Measurements from ENCODE around the gene TYRO3. TPM values are rescaled to one million over a fixed set of nuclear protein-coding genes. Genes with fewer than 3 reads are reported as not detected.
A peak's percentile ranks its signal among the peaks of the same experiment; 100 is the strongest.

TYRO3 gene
- total and polyA plus RNA-seq, 4 experiments from 2014 or later = 0.11 to 0.36 (median 0.17) TPM; not detected in 1

- peak overlapping the region in 1 of 7 donors; percentile 69 for H3K27ac Mint-ChIP-seq
- peaks cover 5 to 20% (median 6%) of the 10 kb centered on the region in 4 donors for H3K4me1 Mint-ChIP-seq
These were observed 22.1 kb upstream of the TYRO3 start for GRCh38 chr15:41536866-41537265.

GRCh38 chr15:41543521-41543870 is 15.5 kb upstream of the TYRO3 start:
- peaks cover 0 to 1% of the 10 kb centered on the region in 2 donors for H3K36me3 Mint-ChIP-seq
- Histone ChIP-seq H3K27me3 (ENCODE audit: insufficient read depth, low read length) (no peaks in the 10 kb centered on the region), H3K9me3 (ENCODE audit: control insufficient read depth in 1 of 2, low read length in 2 of 2) (no peaks in the 10 kb centered on the region), H3K36me3 (ENCODE audit: insufficient read depth, low read length) (no peaks in the 10 kb centered on the region), H3K4me3 (ENCODE audit: low read length in 2 of 2) (peak overlapping the region; percentile 58 to 86), H3K4me1 (ENCODE audit: insufficient read depth, low read length) (peaks cover 12% of the 10 kb centered on the region), H3K27ac (ENCODE audit: low read depth, low read length) (peak overlapping the region; percentile 81)
- intact Hi-C loops (cut with micrococcal nuclease) = loop anchor here (5.0 kb wide), 1 partner anchor 41 kb away; no protein-coding TSS in a partner anchor
- CTCF ChIA-PET (ENCODE audit: partially characterized antibody) = interaction anchor here (1.3 to 4.0 kb wide), 2 partner anchors 14 to 268 kb away, joined by 7 to 32 read pairs; no protein-coding TSS in a partner anchor
- H3K9me3 Mint-ChIP-seq = no peaks in the 10 kb centered on the region
- H3K27ac Mint-ChIP-seq = peak overlapping the region; percentile 88 to 98 (median 95)
- POLR2A ChIA-PET (ENCODE audit: partially characterized antibody) = interaction anchor here (0.6 to 2.4 kb wide), 7 partner anchors 9 to 126 kb away, joined by 3 to 13 read pairs (median 4); partner anchors contain the start of genes MGA and RTF1
- no peaks in the 10 kb centered on the region for H3K27me3 Mint-ChIP-seq
- H3K4me3 Mint-ChIP-seq = peak overlapping the region; percentile 94 to 97 (median 95)
- peaks cover 10 to 27% (median 19%) of the 10 kb centered on the region in 4 donors for H3K4me1 Mint-ChIP-seq
- no peak for DNase-seq

More at GRCh38 chr15:41536866-41537265, 22.1 kb upstream of the TYRO3 start:
- Histone ChIP-seq H3K27ac (ENCODE audit: low read depth, low read length) (no peak overlapping the region), H3K4me1 (ENCODE audit: insufficient read depth, low read length) (no peaks in the 10 kb centered on the region), H3K9me3 (ENCODE audit: control insufficient read depth in 1 of 2, low read length in 2 of 2) (no peaks in the 10 kb centered on the region), H3K27me3 (ENCODE audit: insufficient read depth, low read length) (no peaks in the 10 kb centered on the region), H3K4me3 (ENCODE audit: low read length in 2 of 2) (no peak overlapping the region), H3K36me3 (ENCODE audit: insufficient read depth, low read length) (peaks cover 24% of the 10 kb centered on the region)
- Mint-ChIP-seq H3K27me3 (no peaks in the 10 kb centered on the region), H3K4me3 (no peak overlapping the region), H3K36me3 (peaks cover 21 to 31% of the 10 kb centered on the region in 2 donors), H3K9me3 (no peaks in the 10 kb centered on the region)
- ChIA-PET POLR2A (ENCODE audit: partially characterized antibody) (no interaction called here), CTCF (ENCODE audit: partially characterized antibody) (no interaction called here)
- no peak for DNase-seq
- intact Hi-C loops (cut with micrococcal nuclease) = no loop called here

- Mint-ChIP-seq H3K27me3 (no peaks in the 10 kb centered on the region), H3K4me1 (peaks cover 10 to 27% (median 17%) of the 10 kb centered on the region in 4 donors), H3K4me3 (peak overlapping the region; percentile 94 to 97 (median 95)), H3K27ac (peak overlapping the region; percentile 88 to 98 (median 95)), H3K36me3 (peaks cover 0 to 1% of the 10 kb centered on the region in 2 donors), H3K9me3 (no peaks in the 10 kb centered on the region)
- Histone ChIP-seq H3K4me3 (ENCODE audit: low read length in 2 of 2) (peak overlapping the region in 1 of 2 donors; percentile 86), H3K27me3 (ENCODE audit: insufficient read depth, low read length) (no peaks in the 10 kb centered on the region), H3K27ac (ENCODE audit: low read depth, low read length) (no peak overlapping the region), H3K36me3 (ENCODE audit: insufficient read depth, low read length) (no peaks in the 10 kb centered on the region), H3K4me1 (ENCODE audit: insufficient read depth, low read length) (peaks cover 12% of the 10 kb centered on the region), H3K9me3 (ENCODE audit: control insufficient read depth in 1 of 2, low read length in 2 of 2) (no peaks in the 10 kb centered on the region)
- CTCF ChIA-PET (ENCODE audit: partially characterized antibody) = interaction anchor here (0.9 to 4.0 kb wide), 3 partner anchors 13 to 267 kb away, joined by 4 to 32 read pairs (median 7); no protein-coding TSS in a partner anchor
- POLR2A ChIA-PET (ENCODE audit: partially characterized antibody) = interaction anchor here (0.6 to 2.4 kb wide), 12 partner anchors 10 to 1360 kb away, joined by 3 to 13 read pairs (median 4); partner anchors contain the start of genes ITPKA, MAPKBP1 and MGA
- intact Hi-C loops (cut with micrococcal nuclease) = loop anchor here (1.0 to 5.0 kb wide), 4 partner anchors 13 to 128 kb away; partner anchors contain the start of genes MGA and RTF1
- peak in 2 of 5 donors; percentile 7 to 17 for DNase-seq
These were observed 14.4 kb upstream of the TYRO3 start for GRCh38 chr15:41544650-41545015.

GRCh38 chr15:41545218-41545617 is 13.8 kb upstream of the TYRO3 start:
- intact Hi-C loops (cut with micrococcal nuclease) = loop anchor here (2.0 kb wide), 1 partner anchor 128 kb away; the partner anchor contains the start of gene RTF1
- Mint-ChIP-seq H3K27me3 (no peaks in the 10 kb centered on the region), H3K4me3 (peak overlapping the region; percentile 55 to 97 (median 95)), H3K36me3 (peaks cover 0 to 1% of the 10 kb centered on the region in 2 donors), H3K27ac (peak overlapping the region; percentile 54 to 97 (median 88)), H3K4me1 (peaks cover 10 to 27% (median 17%) of the 10 kb centered on the region in 4 donors), H3K9me3 (no peaks in the 10 kb centered on the region)
- CTCF ChIA-PET (ENCODE audit: partially characterized antibody) = interaction anchor here (4.0 kb wide), 1 partner anchor 12 kb away, joined by 32 read pairs; no protein-coding TSS in a partner anchor
- no peak overlapping the region for H3K27ac ChIP-seq (ENCODE audit: low read depth, low read length)
- DNase-seq = no peak
- H3K4me1 ChIP-seq (ENCODE audit: insufficient read depth, low read length) = peaks cover 12% of the 10 kb centered on the region
- H3K4me3 ChIP-seq (ENCODE audit: low read length in 2 of 2) = no peak overlapping the region
- H3K27me3 ChIP-seq (ENCODE audit: insufficient read depth, low read length) = no peaks in the 10 kb centered on the region
- H3K36me3 ChIP-seq (ENCODE audit: insufficient read depth, low read length) = no peaks in the 10 kb centered on the region
- H3K9me3 ChIP-seq (ENCODE audit: control insufficient read depth in 1 of 2, low read length in 2 of 2) = no peaks in the 10 kb centered on the region
- POLR2A ChIA-PET (ENCODE audit: partially characterized antibody) = interaction anchor here (0.8 to 2.4 kb wide), 3 partner anchors 12 to 115 kb away, joined by 4 to 11 read pairs (median 6); partner anchors contain the start of gene MGA

- H3K27me3 ChIP-seq (ENCODE audit: insufficient read depth, low read length) = no peaks in the 10 kb centered on the region
- no peaks in the 10 kb centered on the region for H3K9me3 ChIP-seq (ENCODE audit: control insufficient read depth in 1 of 2, low read length in 2 of 2)
- H3K4me1 Mint-ChIP-seq = peaks cover 9 to 25% (median 17%) of the 10 kb centered on the region in 4 donors
- H3K9me3 Mint-ChIP-seq = no peaks in the 10 kb centered on the region
- ChIA-PET POLR2A (ENCODE audit: partially characterized antibody) (no interaction called here), CTCF (ENCODE audit: partially characterized antibody) (interaction anchor here (4.0 kb wide), 1 partner anchor 10 kb away, joined by 32 read pairs; no protein-coding TSS in a partner anchor)
- peaks cover 0 to 1% of the 10 kb centered on the region in 2 donors for H3K36me3 Mint-ChIP-seq
- intact Hi-C loops (cut with micrococcal nuclease) = no loop called here
- no peak overlapping the region for H3K4me3 ChIP-seq (ENCODE audit: low read length in 2 of 2)
- H3K27ac ChIP-seq (ENCODE audit: low read depth, low read length) = no peak overlapping the region
- no peak overlapping the region for H3K27ac Mint-ChIP-seq
- no peaks in the 10 kb centered on the region for H3K36me3 ChIP-seq (ENCODE audit: insufficient read depth, low read length)
- H3K27me3 Mint-ChIP-seq = no peaks in the 10 kb centered on the region
- no peak overlapping the region for H3K4me3 Mint-ChIP-seq
- no peak for DNase-seq
- peaks cover 12% of the 10 kb centered on the region for H3K4me1 ChIP-seq (ENCODE audit: insufficient read depth, low read length)
These were observed 11.9 kb upstream of the TYRO3 start for GRCh38 chr15:41546851-41547786.

GRCh38 chr15:41550066-41550775 is 8.8 kb upstream of the TYRO3 start:
- Mint-ChIP-seq H3K9me3 (peaks cover 0 to 2% (median 0%) of the 10 kb centered on the region in 8 donors), H3K4me3 (peak overlapping the region in 1 of 8 donors; percentile 41), H3K27me3 (no peaks in the 10 kb centered on the region), H3K36me3 (no peaks in the 10 kb centered on the region), H3K4me1 (peaks cover 0 to 11% (median 8%) of the 10 kb centered on the region in 4 donors), H3K27ac (no peak overlapping the region)
- Histone ChIP-seq H3K9me3 (ENCODE audit: control insufficient read depth in 1 of 2, low read length in 2 of 2) (no peaks in the 10 kb centered on the region), H3K36me3 (ENCODE audit: insufficient read depth, low read length) (no peaks in the 10 kb centered on the region), H3K4me3 (ENCODE audit: low read length in 2 of 2) (no peak overlapping the region), H3K27me3 (ENCODE audit: insufficient read depth, low read length) (no peaks in the 10 kb centered on the region), H3K4me1 (ENCODE audit: insufficient read depth, low read length) (no peaks in the 10 kb centered on the region), H3K27ac (ENCODE audit: low read depth, low read length) (no peak overlapping the region)
- CTCF ChIA-PET (ENCODE audit: partially characterized antibody) = interaction anchor here (2.4 kb wide), 1 partner anchor 8 kb away, joined by 9 read pairs; no protein-coding TSS in a partner anchor
- POLR2A ChIA-PET (ENCODE audit: partially characterized antibody) = no interaction called here
- intact Hi-C loops (cut with micrococcal nuclease) = loop anchor here (10.0 kb wide), 1 partner anchor 145 kb away; no protein-coding TSS in a partner anchor
- DNase-seq = no peak

Data from CD4-positive, alpha-beta memory T cell (primary cell).